Breast epithelium (tissue), 4 donors: Measurements from ENCODE around the gene TMCC3. TPM values are rescaled to one million over a fixed set of nuclear protein-coding genes. Genes with fewer than 3 reads are reported as not detected.

Experiments used
- DNase-seq, 2 donors: peaks; one replicate each; pipeline ENCODE4 v3.0.0-alpha.2; 2019; ENCODE audit warnings: low spot score in 2 of 2
- H3K27ac ChIP-seq, 2 donors: fragments of 200-600 bp; sonication (generic) in 1 of 2; one replicate each; pipeline ENCODE4 v1.5.1; 2016 to 2019; ENCODE audit warnings: mild to moderate bottlenecking in 1 of 2
- H3K27me3 ChIP-seq, 2 donors: fragments of 200-600 bp; sonication (generic) in 1 of 2; one replicate each; pipeline versions ENCODE4 v1.5.1 to v1.6.0; 2017 to 2019; ENCODE audit warnings: control low read depth in 1 of 2, mild to moderate bottlenecking in 1 of 2
- H3K36me3 ChIP-seq: fragments of 200-600 bp; one replicate; pipeline ENCODE4 v1.5.1; 2019
- H3K4me1 ChIP-seq, 2 donors: fragments of 200-600 bp; sonication (generic); one replicate each; pipeline ENCODE4 v1.5.1; 2016 to 2019; ENCODE audit warnings: control low read depth in 1 of 2
- H3K4me3 ChIP-seq, 3 donors: fragments of 200-600 bp; sonication (generic); 1 replicate in 2 of 3; 2 replicates in 1 of 3; pipeline ENCODE4 v1.5.1; 2016 to 2019; ENCODE audit warnings: mild to moderate bottlenecking in 3 of 3, moderate library complexity in 2 of 3
- H3K9me3 ChIP-seq, 2 donors: fragments of 200-600 bp; sonication (generic) in 1 of 2; one replicate each; pipeline ENCODE4 v1.5.1; 2016 to 2019; ENCODE audit warnings: control low read depth in 1 of 2
- CTCF ChIP-seq, 3 donors: fragments of 450-650 bp; IDR thresholded peaks; one replicate each; pipeline ENCODE4 v1.5.1; 2016 to 2017; ENCODE audit warnings: antibody characterized with exemption in 3 of 3, mild to moderate bottlenecking in 3 of 3, moderate library complexity in 3 of 3
- POLR2A ChIP-seq: fragments of 450-650 bp; IDR thresholded peaks from one replicate; pipeline ENCODE4 v1.6.1; 2016; ENCODE audit warnings: antibody characterized with exemption, mild to moderate bottlenecking, moderate library complexity
- POLR2AphosphoS5 ChIP-seq, 3 donors: sonication (generic); formaldehyde crosslinking; IDR thresholded peaks; one replicate each; pipeline ENCODE4 v1.6.1; 2017; ENCODE audit warnings: antibody characterized with exemption in 3 of 3
- intact Hi-C: fragments of 100-400 bp; cut with DNase I; formaldehyde crosslinking; loops from one replicate; pipeline ENCODE4 v1.15.1; 2023; ENCODE audit warnings: low total_unique reads
- total RNA-seq, 3 donors: library from RNA; depleted of rRNA; stranded (reverse); fragments of >200 nt; gene quantifications; one replicate each; pipeline ENCODE4 v1.1.0, GENCODE V29; 2016

TMCC3 gene
- total RNA-seq, 3 donors from 2014 or later: 8.3 to 17.0 (median 8.9) TPM

- TF ChIP-seq POLR2AphosphoS5 (IDR thresholded peaks at IDR 0.05) (no peak), POLR2A (no peak), CTCF (IDR thresholded peaks at IDR 0.05) (no peak)
- intact Hi-C loops: no loop called here
- Histone ChIP-seq H3K36me3 (no peaks in the 10 kb centered on the region), H3K4me3 (no peak overlapping the region), H3K9me3 (no peaks in the 10 kb centered on the region), H3K4me1 (no peaks in the 10 kb centered on the region), H3K27ac (no peak overlapping the region), H3K27me3 (no peaks in the 10 kb centered on the region)
- DNase-seq: no peak
Observed at GRCh38 chr12:94634717-94635116, 15.6 kb downstream of the TMCC3 start.

GRCh38 chr12:94633401-94633800, 17.0 kb downstream of the TMCC3 start:
- intact Hi-C loops: no loop called here
- Histone ChIP-seq H3K9me3 (no peaks in the 10 kb centered on the region), H3K27me3 (no peaks in the 10 kb centered on the region), H3K27ac (no peak overlapping the region), H3K4me1 (no peaks in the 10 kb centered on the region), H3K4me3 (no peak overlapping the region), H3K36me3 (no peaks in the 10 kb centered on the region)
- DNase-seq: no peak
- TF ChIP-seq POLR2A: no peak
- no peak for TF ChIP-seq CTCF (IDR thresholded peaks at IDR 0.05)

- intact Hi-C loops: no loop called here
Observed at GRCh38 chr12:94631058-94631457, 19.3 kb downstream of the TMCC3 start.

GRCh38 chr12:94628819-94629472, 21.4 kb downstream of the TMCC3 start:
- H3K4me3 ChIP-seq: no peak overlapping the region
- intact Hi-C loops: no loop called here
- H3K27me3 ChIP-seq: no peaks in the 10 kb centered on the region
- no peaks in the 10 kb centered on the region for H3K9me3 ChIP-seq
- no peaks in the 10 kb centered on the region for H3K36me3 ChIP-seq
- TF ChIP-seq POLR2AphosphoS5 (IDR thresholded peaks at IDR 0.05) (no peak), CTCF (IDR thresholded peaks at IDR 0.05) (no peak), POLR2A (no peak)
- no peak for DNase-seq
- no peak overlapping the region for H3K27ac ChIP-seq
- no peaks in the 10 kb centered on the region for H3K4me1 ChIP-seq

More at GRCh38 chr12:94631058-94631457, 19.3 kb downstream of the TMCC3 start:
- Histone ChIP-seq H3K4me3 (no peak overlapping the region), H3K4me1 (no peaks in the 10 kb centered on the region), H3K27ac (no peak overlapping the region), H3K27me3 (no peaks in the 10 kb centered on the region), H3K36me3 (no peaks in the 10 kb centered on the region), H3K9me3 (no peaks in the 10 kb centered on the region)
- no peak for DNase-seq
- TF ChIP-seq POLR2A: no peak

- DNase-seq: no peak
- Histone ChIP-seq H3K4me3 (no peak overlapping the region), H3K27ac (no peak overlapping the region), H3K4me1 (no peaks in the 10 kb centered on the region), H3K9me3 (no peaks in the 10 kb centered on the region), H3K27me3 (no peaks in the 10 kb centered on the region), H3K36me3 (no peaks in the 10 kb centered on the region)
- intact Hi-C loops: no loop called here
- TF ChIP-seq CTCF (IDR thresholded peaks at IDR 0.05) (no peak), POLR2AphosphoS5 (IDR thresholded peaks at IDR 0.05) (no peak), POLR2A (no peak)
Observed at GRCh38 chr12:94628369-94628768, 22.0 kb downstream of the TMCC3 start.

- intact Hi-C loops: no loop called here
- H3K36me3 ChIP-seq: no peaks in the 10 kb centered on the region
- no peak for TF ChIP-seq POLR2AphosphoS5 (IDR thresholded peaks at IDR 0.05)
- TF ChIP-seq CTCF (IDR thresholded peaks at IDR 0.05): no peak
- TF ChIP-seq POLR2A: no peak
- no peaks in the 10 kb centered on the region for H3K4me1 ChIP-seq
- H3K9me3 ChIP-seq: no peaks in the 10 kb centered on the region
- H3K4me3 ChIP-seq: no peak overlapping the region
- no peaks in the 10 kb centered on the region for H3K27me3 ChIP-seq
- no peak for DNase-seq
- H3K27ac ChIP-seq: no peak overlapping the region
Observed at GRCh38 chr12:94625531-94625930, 24.8 kb downstream of the TMCC3 start.
